ENCODE results near the gene ITSN1.

GRCh38 chr21:33667636-33668035, 25.3 kb downstream of the ITSN1 start:
- TF ChIP-seq POLR2AphosphoS5 (IDR thresholded peaks at IDR 0.05) = no peak
- TF ChIP-seq CTCF (IDR thresholded peaks at IDR 0.05) = no peak
- no peak for TF ChIP-seq POLR2A (IDR thresholded peaks at IDR 0.05; ENCODE audit: low read depth)

All from esophagus muscularis mucosa (tissue), 3 donors.